Measurements from ENCODE around the gene TIMP2. TPM values are rescaled to one million over a fixed set of nuclear protein-coding genes. Genes with fewer than 3 reads are reported as not detected.
"Not testable (repeated sequence)": the region's sequence is repeated elsewhere in the genome, so short reads cannot be mapped to it uniquely, and the experiment has no call there.

The TIMP2 gene
- total RNA-seq, 1 experiment from 2014 or later: 62.4 TPM

DNA sequence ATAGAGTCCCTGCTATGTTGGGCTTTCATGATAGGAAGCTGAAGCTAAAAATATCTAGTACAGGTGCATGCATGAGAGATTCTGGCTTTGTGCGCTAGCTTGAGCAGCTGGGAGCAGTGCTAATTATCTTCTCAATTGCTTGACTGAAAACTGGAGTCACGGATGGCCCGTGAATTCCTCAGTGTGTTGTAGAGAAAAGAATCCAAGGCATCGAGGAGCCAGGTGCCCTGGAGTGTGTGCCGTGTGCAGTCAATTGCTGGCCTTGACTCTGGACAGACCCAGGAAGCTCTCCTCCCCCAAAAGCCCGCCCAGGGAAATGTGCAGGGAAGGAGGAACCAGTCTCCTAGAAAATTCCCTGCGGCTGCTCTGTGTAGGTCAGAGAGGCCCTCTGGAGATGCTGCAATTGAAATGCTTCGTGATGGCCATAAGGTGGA, 40.3 kb upstream of the TIMP2 start:
- H3K9me3 ChIP-seq (ENCODE audit: control insufficient read depth, insufficient read depth, low read depth, low read length): no peaks in the 10 kb centered on the region
- H3K4me3 ChIP-seq (ENCODE audit: low read depth in 2 of 2, low read length in 2 of 2): no peak overlapping the region
- no peaks in the 10 kb centered on the region for H3K36me3 ChIP-seq (ENCODE audit: control insufficient read depth, insufficient read depth, low read length)
- H3K4me1 ChIP-seq (ENCODE audit: control insufficient read depth, insufficient read depth, low read length): no peaks in the 10 kb centered on the region
- no peak for DNase-seq (ENCODE audit: low read depth, low spot score)
- in situ Hi-C loops (cut with HindIII; ENCODE audit: low pct_unique_long_range_greater_than_20kb, low sequenced_read_pairs): no loop called here
- no peaks in the 10 kb centered on the region for H3K27me3 ChIP-seq (ENCODE audit: control insufficient read depth, insufficient read depth, low read length)
- TF ChIP-seq POLR2AphosphoS5 (IDR thresholded peaks at IDR 0.05; ENCODE audit: low read depth, low read length) (no peak), SIN3A (IDR thresholded peaks at IDR 0.05; ENCODE audit: borderline replicate concordance, insufficient read depth, low read depth, low read length) (no peak), TCF7L2 (IDR thresholded peaks at IDR 0.05; ENCODE audit: low read depth, low read length) (no peak)
- TF ChIP-seq, protein P1, sequence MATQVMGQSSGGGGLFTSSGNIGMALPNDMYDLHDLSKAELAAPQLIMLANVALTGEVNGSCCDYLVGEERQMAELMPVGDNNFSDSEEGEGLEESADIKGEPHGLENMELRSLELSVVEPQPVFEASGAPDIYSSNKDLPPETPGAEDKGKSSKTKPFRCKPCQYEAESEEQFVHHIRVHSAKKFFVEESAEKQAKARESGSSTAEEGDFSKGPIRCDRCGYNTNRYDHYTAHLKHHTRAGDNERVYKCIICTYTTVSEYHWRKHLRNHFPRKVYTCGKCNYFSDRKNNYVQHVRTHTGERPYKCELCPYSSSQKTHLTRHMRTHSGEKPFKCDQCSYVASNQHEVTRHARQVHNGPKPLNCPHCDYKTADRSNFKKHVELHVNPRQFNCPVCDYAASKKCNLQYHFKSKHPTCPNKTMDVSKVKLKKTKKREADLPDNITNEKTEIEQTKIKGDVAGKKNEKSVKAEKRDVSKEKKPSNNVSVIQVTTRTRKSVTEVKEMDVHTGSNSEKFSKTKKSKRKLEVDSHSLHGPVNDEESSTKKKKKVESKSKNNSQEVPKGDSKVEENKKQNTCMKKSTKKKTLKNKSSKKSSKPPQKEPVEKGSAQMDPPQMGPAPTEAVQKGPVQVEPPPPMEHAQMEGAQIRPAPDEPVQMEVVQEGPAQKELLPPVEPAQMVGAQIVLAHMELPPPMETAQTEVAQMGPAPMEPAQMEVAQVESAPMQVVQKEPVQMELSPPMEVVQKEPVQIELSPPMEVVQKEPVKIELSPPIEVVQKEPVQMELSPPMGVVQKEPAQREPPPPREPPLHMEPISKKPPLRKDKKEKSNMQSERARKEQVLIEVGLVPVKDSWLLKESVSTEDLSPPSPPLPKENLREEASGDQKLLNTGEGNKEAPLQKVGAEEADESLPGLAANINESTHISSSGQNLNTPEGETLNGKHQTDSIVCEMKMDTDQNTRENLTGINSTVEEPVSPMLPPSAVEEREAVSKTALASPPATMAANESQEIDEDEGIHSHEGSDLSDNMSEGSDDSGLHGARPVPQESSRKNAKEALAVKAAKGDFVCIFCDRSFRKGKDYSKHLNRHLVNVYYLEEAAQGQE (IDR thresholded peaks at IDR 0.05; ENCODE audit: insufficient read depth in 1 of 2, low read depth in 2 of 2, low read length in 1 of 2): no peak
- TF ChIP-seq, protein P2, sequence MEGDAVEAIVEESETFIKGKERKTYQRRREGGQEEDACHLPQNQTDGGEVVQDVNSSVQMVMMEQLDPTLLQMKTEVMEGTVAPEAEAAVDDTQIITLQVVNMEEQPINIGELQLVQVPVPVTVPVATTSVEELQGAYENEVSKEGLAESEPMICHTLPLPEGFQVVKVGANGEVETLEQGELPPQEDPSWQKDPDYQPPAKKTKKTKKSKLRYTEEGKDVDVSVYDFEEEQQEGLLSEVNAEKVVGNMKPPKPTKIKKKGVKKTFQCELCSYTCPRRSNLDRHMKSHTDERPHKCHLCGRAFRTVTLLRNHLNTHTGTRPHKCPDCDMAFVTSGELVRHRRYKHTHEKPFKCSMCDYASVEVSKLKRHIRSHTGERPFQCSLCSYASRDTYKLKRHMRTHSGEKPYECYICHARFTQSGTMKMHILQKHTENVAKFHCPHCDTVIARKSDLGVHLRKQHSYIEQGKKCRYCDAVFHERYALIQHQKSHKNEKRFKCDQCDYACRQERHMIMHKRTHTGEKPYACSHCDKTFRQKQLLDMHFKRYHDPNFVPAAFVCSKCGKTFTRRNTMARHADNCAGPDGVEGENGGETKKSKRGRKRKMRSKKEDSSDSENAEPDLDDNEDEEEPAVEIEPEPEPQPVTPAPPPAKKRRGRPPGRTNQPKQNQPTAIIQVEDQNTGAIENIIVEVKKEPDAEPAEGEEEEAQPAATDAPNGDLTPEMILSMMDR (IDR thresholded peaks at IDR 0.05): no peak
- POLR2A ChIA-PET: interaction anchor here (0.6 kb wide), 1 partner anchor 867 kb away, joined by 4 read pairs; no protein-coding TSS in a partner anchor
- CTCF ChIA-PET: interaction anchor here (0.6 to 0.9 kb wide), 2 partner anchors 100 to 467 kb away, joined by 3 read pairs; no protein-coding TSS in a partner anchor
- intact Hi-C loops (cut with micrococcal nuclease; ENCODE audit: unreplicated experiment): no loop called here
- no peak for ATAC-seq
- no TSS peak for BruUV-seq (replicated peaks)
- H3K27ac ChIP-seq (ENCODE audit: low read length): no peak overlapping the region

DNA sequence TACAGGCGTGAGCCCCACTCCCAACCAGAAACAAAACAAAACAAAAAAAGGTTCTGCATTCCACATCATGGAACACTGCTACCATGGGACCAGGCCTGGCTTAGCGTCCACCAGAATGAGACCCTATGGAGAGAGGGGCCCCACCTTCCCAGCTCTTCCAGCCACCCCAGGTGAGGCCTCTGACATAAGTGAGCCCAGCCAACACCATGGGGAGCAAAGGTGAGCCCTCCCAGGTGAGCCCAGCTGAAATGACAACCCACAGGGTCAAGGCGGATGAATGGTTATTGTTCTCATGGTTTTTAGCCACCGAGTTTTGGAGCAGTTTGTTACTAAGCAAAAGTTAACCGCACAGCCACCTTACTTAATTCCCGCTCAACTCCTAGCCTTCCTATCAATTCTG, 38.2 kb upstream of the TIMP2 start:
- H3K4me3 ChIP-seq (ENCODE audit: low read depth in 2 of 2, low read length in 2 of 2): no peak overlapping the region
- H3K27ac ChIP-seq (ENCODE audit: low read length): no peak overlapping the region
- no peaks in the 10 kb centered on the region for H3K36me3 ChIP-seq (ENCODE audit: control insufficient read depth, insufficient read depth, low read length)
- in situ Hi-C loops (cut with HindIII; ENCODE audit: low pct_unique_long_range_greater_than_20kb, low sequenced_read_pairs) (no loop called here), intact Hi-C loops (cut with micrococcal nuclease; ENCODE audit: unreplicated experiment) (no loop called here)
- H3K27me3 ChIP-seq (ENCODE audit: control insufficient read depth, insufficient read depth, low read length): no peaks in the 10 kb centered on the region
- no TSS peak for BruUV-seq (replicated peaks)
- no peaks in the 10 kb centered on the region for H3K9me3 ChIP-seq (ENCODE audit: control insufficient read depth, insufficient read depth, low read depth, low read length)
- DNase-seq (ENCODE audit: low read depth, low spot score) (no peak), ATAC-seq (no peak)
- POLR2A ChIA-PET: no interaction called here
- CTCF ChIA-PET: interaction anchor here (0.6 kb wide), 1 partner anchor 63 kb away, joined by 5 read pairs; no protein-coding TSS in a partner anchor
- 0 out of 2 replicates have a peak, but pooled peaks cover 2% of the 10 kb centered on the region for H3K4me1 ChIP-seq (ENCODE audit: control insufficient read depth, insufficient read depth, low read length)
- TF ChIP-seq SIN3A (IDR thresholded peaks at IDR 0.05; ENCODE audit: borderline replicate concordance, insufficient read depth, low read depth, low read length): no peak
- TF ChIP-seq, protein P2 (IDR thresholded peaks at IDR 0.05): no peak
- TF ChIP-seq, protein P1 (IDR thresholded peaks at IDR 0.05; ENCODE audit: insufficient read depth in 1 of 2, low read depth in 2 of 2, low read length in 1 of 2): no peak
- no peak for TF ChIP-seq TCF7L2 (IDR thresholded peaks at IDR 0.05; ENCODE audit: low read depth, low read length)
- no peak for TF ChIP-seq POLR2AphosphoS5 (IDR thresholded peaks at IDR 0.05; ENCODE audit: low read depth, low read length)

DNA sequence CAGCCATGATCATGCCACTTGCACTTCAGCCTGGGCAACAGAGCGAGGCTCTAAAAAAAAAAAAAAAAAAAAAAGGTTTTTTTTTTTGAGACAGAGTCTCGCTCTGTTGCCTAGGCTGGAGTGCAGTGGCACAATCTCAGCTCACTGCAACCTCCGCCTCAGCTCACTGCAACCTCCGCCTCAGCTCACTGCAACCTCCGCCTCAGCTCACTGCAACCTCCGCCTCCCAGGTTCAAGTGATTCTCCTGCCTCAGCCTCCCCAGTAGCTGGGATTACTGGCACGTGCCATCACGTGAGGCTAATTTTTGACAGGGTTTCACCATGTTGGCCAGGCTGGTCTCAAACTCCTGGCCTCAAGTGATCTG, 37.8 kb upstream of the TIMP2 start:
- CTCF ChIA-PET; H3K36me3 ChIP-seq (ENCODE audit: control insufficient read depth, insufficient read depth, low read length); H3K4me1 ChIP-seq (ENCODE audit: control insufficient read depth, insufficient read depth, low read length); DNase-seq (ENCODE audit: low read depth, low spot score); H3K27ac ChIP-seq (ENCODE audit: low read length); H3K4me3 ChIP-seq (ENCODE audit: low read depth in 2 of 2, low read length in 2 of 2); H3K27me3 ChIP-seq (ENCODE audit: control insufficient read depth, insufficient read depth, low read length); in situ Hi-C loops (cut with HindIII; ENCODE audit: low pct_unique_long_range_greater_than_20kb, low sequenced_read_pairs); H3K9me3 ChIP-seq (ENCODE audit: control insufficient read depth, insufficient read depth, low read depth, low read length); ATAC-seq; BruUV-seq (replicated peaks); intact Hi-C loops (cut with micrococcal nuclease; ENCODE audit: unreplicated experiment): not testable (repeated sequence)
- POLR2A ChIA-PET: interaction anchor here (0.7 kb wide), 1 partner anchor 131 kb away, joined by 7 read pairs; no protein-coding TSS in a partner anchor
